ENCODE data around the gene PRDM15. TPM values are rescaled to one million over a fixed set of nuclear protein-coding genes. Genes with fewer than 3 reads are reported as not detected.
A peak's percentile ranks its signal among the peaks of the same experiment; 100 is the strongest.

The PRDM15 gene
- total and polyA plus RNA-seq, 2 experiments from 2014 or later = 2.3 to 6.4 TPM

DNA sequence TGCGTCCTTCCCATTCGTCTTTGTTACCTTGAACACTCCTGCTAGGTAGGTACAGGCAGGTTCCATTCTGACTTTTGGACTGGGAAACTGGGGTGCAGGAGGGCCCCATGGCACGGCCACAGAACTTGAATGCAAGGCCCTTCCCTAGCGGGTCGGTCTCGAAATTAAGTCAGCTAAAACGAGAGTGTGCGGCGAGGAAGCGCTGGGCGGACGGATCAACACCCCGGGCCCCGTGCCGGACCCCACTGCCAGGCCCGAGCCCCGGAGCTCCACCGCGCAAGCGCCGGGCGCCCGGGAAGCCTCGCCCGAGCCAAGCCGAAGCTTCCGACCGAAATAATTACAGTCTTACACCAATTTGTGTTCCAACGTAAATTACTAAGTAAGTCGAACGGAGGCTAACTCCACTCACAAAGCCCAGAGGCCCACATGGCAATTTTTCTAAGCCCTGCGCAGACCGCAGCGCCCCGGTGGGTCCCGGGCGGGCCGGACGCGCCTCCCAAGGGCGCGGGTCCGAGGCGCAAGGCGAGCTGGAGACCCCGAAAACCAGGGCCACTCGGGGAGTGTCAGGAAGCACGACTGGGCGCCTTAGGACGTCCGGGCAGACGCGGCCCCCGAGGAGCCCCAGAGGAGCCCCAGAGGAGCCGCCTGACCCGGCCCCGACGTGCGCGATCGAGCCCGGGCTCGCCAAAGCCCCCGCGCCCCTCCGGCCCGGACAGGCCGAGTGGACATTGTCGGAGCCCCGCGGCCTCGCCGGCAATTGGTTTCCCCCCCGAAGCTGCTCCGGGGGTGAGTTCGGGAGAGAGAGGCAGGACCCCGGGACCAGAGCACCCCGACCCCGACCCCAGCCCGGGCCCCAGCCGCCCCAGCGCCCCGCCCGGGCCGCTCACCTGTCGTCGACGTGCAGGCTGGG, 112.9 kb downstream of the PRDM15 start:
- H3K4me1 ChIP-seq (ENCODE audit: low read depth) = peaks cover 24% of the 10 kb centered on the region
- H3K27ac ChIP-seq = no peak overlapping the region
- peak overlapping the region; percentile 46 for H3K4me3 ChIP-seq
- H3K27me3 ChIP-seq = peaks cover 100% of the 10 kb centered on the region
- peak in 1 of 2 donors; percentile 30 for DNase-seq (ENCODE audit: low read depth in 1 of 2, low spot score in 1 of 2)
- H3K9me3 ChIP-seq (ENCODE audit: low read depth) = no peaks in the 10 kb centered on the region
- TF ChIP-seq, protein P1, sequence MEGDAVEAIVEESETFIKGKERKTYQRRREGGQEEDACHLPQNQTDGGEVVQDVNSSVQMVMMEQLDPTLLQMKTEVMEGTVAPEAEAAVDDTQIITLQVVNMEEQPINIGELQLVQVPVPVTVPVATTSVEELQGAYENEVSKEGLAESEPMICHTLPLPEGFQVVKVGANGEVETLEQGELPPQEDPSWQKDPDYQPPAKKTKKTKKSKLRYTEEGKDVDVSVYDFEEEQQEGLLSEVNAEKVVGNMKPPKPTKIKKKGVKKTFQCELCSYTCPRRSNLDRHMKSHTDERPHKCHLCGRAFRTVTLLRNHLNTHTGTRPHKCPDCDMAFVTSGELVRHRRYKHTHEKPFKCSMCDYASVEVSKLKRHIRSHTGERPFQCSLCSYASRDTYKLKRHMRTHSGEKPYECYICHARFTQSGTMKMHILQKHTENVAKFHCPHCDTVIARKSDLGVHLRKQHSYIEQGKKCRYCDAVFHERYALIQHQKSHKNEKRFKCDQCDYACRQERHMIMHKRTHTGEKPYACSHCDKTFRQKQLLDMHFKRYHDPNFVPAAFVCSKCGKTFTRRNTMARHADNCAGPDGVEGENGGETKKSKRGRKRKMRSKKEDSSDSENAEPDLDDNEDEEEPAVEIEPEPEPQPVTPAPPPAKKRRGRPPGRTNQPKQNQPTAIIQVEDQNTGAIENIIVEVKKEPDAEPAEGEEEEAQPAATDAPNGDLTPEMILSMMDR (IDR thresholded peaks at IDR 0.05; ENCODE audit: low read depth, low read length) = no peak
- no peaks in the 10 kb centered on the region for H3K36me3 ChIP-seq

DNA sequence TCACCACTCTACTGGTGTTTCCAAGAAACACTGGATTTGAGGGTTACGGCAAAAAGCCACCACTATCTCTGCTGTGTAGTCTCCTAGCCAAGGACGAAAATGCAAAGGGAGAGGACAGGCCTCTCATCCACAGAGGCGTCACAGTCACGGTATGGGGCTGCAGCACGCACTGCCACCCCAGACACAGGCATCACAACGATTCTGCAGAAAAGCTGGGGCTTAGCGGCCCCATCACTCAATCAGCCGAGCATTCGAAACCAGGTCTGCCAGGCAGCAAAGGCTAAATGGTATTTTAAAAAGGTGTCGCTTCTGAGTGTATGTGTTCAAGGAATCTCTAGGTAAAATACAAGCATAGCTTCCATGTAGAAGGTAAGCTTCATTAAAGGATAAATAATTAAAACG, 113.7 kb downstream of the PRDM15 start:
- no peak overlapping the region for H3K4me3 ChIP-seq
- DNase-seq (ENCODE audit: low read depth in 1 of 2, low spot score in 1 of 2) = no peak

DNA sequence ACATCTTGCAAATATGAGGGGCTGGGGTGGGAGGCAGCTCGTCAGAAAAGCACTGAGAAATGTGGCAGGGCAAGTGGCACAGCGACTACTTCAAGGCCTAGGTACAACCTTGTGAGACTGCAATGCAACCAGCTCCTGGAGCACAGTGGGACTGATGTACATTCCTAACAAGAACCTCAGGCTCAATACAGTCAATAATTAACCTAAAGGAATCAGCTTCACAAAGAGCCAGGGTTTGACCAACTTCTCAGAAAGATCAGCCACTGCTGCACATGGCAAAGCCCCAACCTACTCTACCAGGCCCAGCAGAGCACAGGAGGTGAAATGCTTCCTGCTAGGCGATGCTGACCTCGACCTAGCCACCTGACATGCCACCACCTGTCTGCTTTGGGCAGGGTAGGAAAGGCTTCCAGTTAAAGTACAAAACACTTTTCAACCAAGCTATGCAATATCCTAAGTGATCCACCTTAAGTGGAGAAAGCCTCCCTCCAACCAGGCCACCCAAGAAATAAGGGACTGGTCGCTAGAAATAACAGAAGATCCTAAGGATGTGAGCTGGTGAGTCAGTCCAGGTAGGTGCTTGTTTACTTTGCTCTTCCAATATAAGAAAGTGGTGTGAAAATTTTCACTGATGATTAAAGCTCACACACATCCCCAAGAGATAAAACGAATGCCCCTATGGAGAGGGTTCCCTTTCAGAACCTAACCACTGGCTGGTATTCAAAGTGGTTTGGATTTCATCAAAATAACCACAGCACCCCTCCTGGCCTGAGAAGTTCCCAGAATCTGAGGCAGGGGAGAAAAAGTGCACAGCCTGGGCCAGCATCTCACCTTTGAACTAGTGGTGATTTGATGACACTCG, 114.4 kb downstream of the PRDM15 start:
- H3K36me3 ChIP-seq = no peaks in the 10 kb centered on the region
- TF ChIP-seq, protein P1 (IDR thresholded peaks at IDR 0.05; ENCODE audit: low read depth, low read length) = no peak
- DNase-seq (ENCODE audit: low read depth in 1 of 2, low spot score in 1 of 2) = no peak
- peaks cover 24% of the 10 kb centered on the region for H3K4me1 ChIP-seq (ENCODE audit: low read depth)
- H3K27me3 ChIP-seq = peaks cover 98% of the 10 kb centered on the region
- no peaks in the 10 kb centered on the region for H3K9me3 ChIP-seq (ENCODE audit: low read depth)
- no peak overlapping the region for H3K4me3 ChIP-seq
- no peak overlapping the region for H3K27ac ChIP-seq

More for the DNA sequence above, 113.7 kb downstream of the PRDM15 start:
- TF ChIP-seq, protein P1 (IDR thresholded peaks at IDR 0.05; ENCODE audit: low read depth, low read length) = no peak
- H3K4me1 ChIP-seq (ENCODE audit: low read depth) = peaks cover 24% of the 10 kb centered on the region
- no peaks in the 10 kb centered on the region for H3K9me3 ChIP-seq (ENCODE audit: low read depth)
- peaks cover 98% of the 10 kb centered on the region for H3K27me3 ChIP-seq
- H3K27ac ChIP-seq = no peak overlapping the region
- no peaks in the 10 kb centered on the region for H3K36me3 ChIP-seq

DNA sequence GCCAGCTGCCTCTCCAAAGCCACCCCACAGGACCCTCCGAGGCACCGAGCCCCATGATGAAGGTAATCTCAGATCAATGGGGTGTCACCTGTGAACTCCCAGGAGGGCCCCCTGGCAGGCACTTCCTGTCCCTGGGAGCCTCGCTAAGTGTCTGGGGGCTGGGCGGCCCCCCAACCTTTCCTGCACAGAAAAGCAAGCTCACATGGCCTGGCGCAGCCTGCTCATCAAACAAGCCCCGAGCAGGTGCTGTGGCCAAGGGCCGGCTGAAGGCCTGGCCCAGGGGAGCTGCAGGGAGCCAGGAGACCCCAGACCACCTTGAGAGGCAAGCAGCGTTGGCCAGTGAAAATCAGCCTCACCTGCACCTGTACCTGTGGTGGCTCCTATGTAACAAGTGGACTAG, 115.1 kb downstream of the PRDM15 start:
- TF ChIP-seq, protein P1 (IDR thresholded peaks at IDR 0.05; ENCODE audit: low read depth, low read length) = no peak
- no peak for DNase-seq (ENCODE audit: low read depth in 1 of 2, low spot score in 1 of 2)
- H3K9me3 ChIP-seq (ENCODE audit: low read depth) = no peaks in the 10 kb centered on the region
- H3K27ac ChIP-seq = no peak overlapping the region
- peaks cover 24% of the 10 kb centered on the region for H3K4me1 ChIP-seq (ENCODE audit: low read depth)
- no peak overlapping the region for H3K4me3 ChIP-seq
- H3K36me3 ChIP-seq = no peaks in the 10 kb centered on the region
- peaks cover 90% of the 10 kb centered on the region for H3K27me3 ChIP-seq

DNA sequence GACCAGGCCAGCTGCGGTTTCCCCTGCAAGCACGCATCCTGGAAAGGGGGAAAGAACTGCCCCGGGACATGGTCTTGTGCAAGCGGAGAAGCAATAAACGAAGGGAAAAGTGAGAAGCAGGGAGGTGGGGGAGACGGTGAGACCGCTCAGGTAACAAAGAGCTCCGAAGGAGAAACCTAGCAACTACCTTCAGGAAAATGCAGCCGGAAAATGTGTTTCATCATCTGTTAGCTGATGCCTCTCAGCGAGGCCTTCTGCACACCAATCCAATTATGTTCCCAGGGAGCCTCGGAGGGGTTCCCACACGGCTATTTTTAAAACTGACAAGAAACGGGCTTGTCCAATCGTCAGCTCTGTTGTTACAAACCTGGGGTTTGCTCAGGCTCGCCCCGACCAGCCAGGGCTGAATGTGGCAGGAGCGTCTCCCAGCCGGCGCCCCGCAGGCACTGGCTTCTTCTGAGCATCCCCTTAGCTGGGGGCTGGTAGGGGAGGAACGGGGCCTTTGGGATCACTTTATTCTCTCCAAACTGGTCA, 115.7 kb downstream of the PRDM15 start:
- no peaks in the 10 kb centered on the region for H3K36me3 ChIP-seq
- TF ChIP-seq, protein P1 (IDR thresholded peaks at IDR 0.05; ENCODE audit: low read depth, low read length) = no peak
- H3K27ac ChIP-seq = no peak overlapping the region
- H3K4me3 ChIP-seq = no peak overlapping the region
- peaks cover 24% of the 10 kb centered on the region for H3K4me1 ChIP-seq (ENCODE audit: low read depth)
- peak in 1 of 2 donors; percentile 48 for DNase-seq (ENCODE audit: low read depth in 1 of 2, low spot score in 1 of 2)
- no peaks in the 10 kb centered on the region for H3K9me3 ChIP-seq (ENCODE audit: low read depth)
- peaks cover 85% of the 10 kb centered on the region for H3K27me3 ChIP-seq

Data from cardiac muscle cell (in vitro differentiated cells and primary cell).